Astrocyte of the spinal cord (primary cell): ENCODE measurements around the gene RNF130.

Source experiments
- DNase-seq: peaks from one replicate; pipeline ENCODE4 v3.0.0; 2011; ENCODE audit warnings: low read depth, low spot score
- H3K4me3 ChIP-seq: 2 replicates; pipeline ENCODE4 v1.5.1; 2011; ENCODE audit warnings: low read depth, mild to moderate bottlenecking, low read length, moderate library complexity
- CTCF ChIP-seq: IDR thresholded peaks from 2 replicates; pipeline ENCODE4 v1.5.1; 2012; ENCODE audit warnings: low read depth, mild to moderate bottlenecking, low read length, inconsistent platforms
- in situ Hi-C: cut with HindIII; loops from 2 replicates; pipeline ENCODE4 v1.10.0; 2017; ENCODE audit warnings: low sequenced_read_pairs

RNF130 gene

GRCh38 chr5:180117000-180117725 is 45.6 kb upstream of the RNF130 start:
- H3K4me3 ChIP-seq = no peak overlapping the region
- in situ Hi-C loops = no loop called here
- no peak for DNase-seq
- no peak for TF ChIP-seq CTCF

GRCh38 chr5:180116077-180116999 is 44.8 kb upstream of the RNF130 start:
- H3K4me3 ChIP-seq = no peak overlapping the region
- in situ Hi-C loops = no loop called here
- TF ChIP-seq CTCF = no peak
- DNase-seq = no peak

- H3K4me3 ChIP-seq = no peak overlapping the region
- in situ Hi-C loops = no loop called here
- no peak for TF ChIP-seq CTCF
- DNase-seq = no peak
Observed at GRCh38 chr5:180115326-180116076, 43.9 kb upstream of the RNF130 start.

GRCh38 chr5:180114304-180115003 is 42.9 kb upstream of the RNF130 start:
- no peak for TF ChIP-seq CTCF
- H3K4me3 ChIP-seq = no peak overlapping the region
- DNase-seq = no peak
- in situ Hi-C loops = no loop called here

- no peak for TF ChIP-seq CTCF
- in situ Hi-C loops = no loop called here
- no peak overlapping the region for H3K4me3 ChIP-seq
- no peak for DNase-seq
Observed at GRCh38 chr5:180113660-180114303, 42.2 kb upstream of the RNF130 start.
